GM12865 (cell line): ENCODE measurements around the gene BAIAP2.
"Not testable (repeated sequence)": the region's sequence is repeated elsewhere in the genome, so short reads cannot be mapped to it uniquely, and the experiment has no call there.

ENCODE experiments used
- DNase-seq: peaks from one replicate; pipeline ENCODE4 v3.0.0; 2010; ENCODE audit warnings: low read depth
- H3K4me3 ChIP-seq: 2 replicates; pipeline ENCODE4 v1.5.1; 2011; ENCODE audit warnings: mild to moderate bottlenecking, low read depth, low read length, control low read depth
- CTCF ChIP-seq: IDR thresholded peaks from 2 replicates; pipeline ENCODE4 v1.5.1; 2011; ENCODE audit warnings: low read length, control low read depth, low read depth, inconsistent platforms; ENCODE audit not compliant: insufficient read depth; ENCODE audit errors: missing control alignments

Gene BAIAP2

GRCh38 chr17:81140695-81141094 is 105.7 kb downstream of the BAIAP2 start:
- no peak for DNase-seq
- H3K4me3 ChIP-seq: no peak overlapping the region
- no peak for TF ChIP-seq CTCF

GRCh38 chr17:81142301-81143199 is 107.6 kb downstream of the BAIAP2 start:
- DNase-seq: peak; percentile 69
- peak; percentile 68 for TF ChIP-seq CTCF
- H3K4me3 ChIP-seq: no peak overlapping the region

- no peak overlapping the region for H3K4me3 ChIP-seq
- TF ChIP-seq CTCF: no peak
- no peak for DNase-seq
Observed at GRCh38 chr17:81143200-81143527, 108.2 kb downstream of the BAIAP2 start.

- no peak for DNase-seq
- H3K4me3 ChIP-seq: no peak overlapping the region
- no peak for TF ChIP-seq CTCF
Observed at GRCh38 chr17:81143717-81144422, 108.9 kb downstream of the BAIAP2 start.

GRCh38 chr17:81144423-81144781 is 109.5 kb downstream of the BAIAP2 start:
- H3K4me3 ChIP-seq: no peak overlapping the region
- no peak for TF ChIP-seq CTCF
- no peak for DNase-seq

- DNase-seq: not testable (repeated sequence)
Observed at GRCh38 chr17:81146208-81146607, 111.3 kb downstream of the BAIAP2 start.

GRCh38 chr17:81147701-81148100 is 112.8 kb downstream of the BAIAP2 start:
- no peak for TF ChIP-seq CTCF

More at GRCh38 chr17:81146208-81146607, 111.3 kb downstream of the BAIAP2 start:
- H3K4me3 ChIP-seq: not testable (repeated sequence)

More at GRCh38 chr17:81147701-81148100, 112.8 kb downstream of the BAIAP2 start:
- DNase-seq: no peak
- no peak overlapping the region for H3K4me3 ChIP-seq
